ENCODE data around the gene FXYD5. TPM values are rescaled to one million over a fixed set of nuclear protein-coding genes. Genes with fewer than 3 reads are reported as not detected.

Gene FXYD5
- total RNA-seq, 2 experiments from 2014 or later: 82.1 to 147 TPM

GRCh38 chr19:35144259-35144599 is 10.3 kb upstream of the FXYD5 start:
- Histone ChIP-seq H3K4me2 (ENCODE audit: low read length) (no peak overlapping the region), H2AFZ (ENCODE audit: low read length) (no peak overlapping the region)
- no TSS peak for BruUV-seq (replicated peaks)

DNA sequence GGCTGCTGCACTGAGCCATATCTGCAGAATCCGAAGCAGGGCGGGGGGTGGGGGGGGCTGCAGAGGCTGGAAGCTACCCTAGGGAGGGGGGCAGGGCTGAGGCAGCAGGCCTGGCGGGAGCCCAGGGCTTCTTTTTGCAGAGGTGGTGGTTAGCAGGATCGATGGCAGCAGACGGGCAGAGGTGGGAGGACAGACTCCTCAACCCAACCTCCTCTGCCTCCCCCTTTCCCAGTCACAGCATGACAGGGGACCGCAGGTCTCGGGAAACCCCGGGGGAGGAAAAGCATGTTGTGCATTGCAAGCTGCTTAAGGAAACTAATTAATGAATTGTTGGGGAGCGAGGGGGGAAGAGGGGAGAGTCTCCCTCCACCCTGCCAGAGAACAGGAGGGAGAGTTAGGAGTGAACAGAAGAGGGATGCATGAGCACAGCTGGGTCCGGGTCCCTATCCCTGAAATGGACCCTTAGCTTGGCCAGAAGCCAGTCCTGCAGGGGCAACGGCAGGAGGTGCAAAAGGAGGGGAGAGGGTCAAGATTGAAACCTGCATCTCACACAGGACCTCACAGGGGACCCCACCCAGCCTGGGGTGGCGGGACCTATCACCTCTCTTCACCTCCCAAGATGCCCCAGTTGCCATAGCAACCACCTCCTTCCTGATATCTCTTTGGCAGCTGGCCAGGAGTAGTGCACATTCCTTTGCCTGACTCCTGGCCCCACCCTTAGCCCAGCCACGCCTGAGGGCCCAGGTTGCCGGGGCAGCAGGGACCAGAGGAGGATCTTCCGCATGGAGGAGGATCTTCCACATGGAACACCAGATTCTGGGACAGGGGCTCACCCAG is 9.7 kb upstream of the FXYD5 start:
- Histone ChIP-seq H3K9me2 (ENCODE audit: insufficient read depth, low read length) (no peaks in the 10 kb centered on the region), H3K27ac (ENCODE audit: low read depth, low read length, poor library complexity, severe bottlenecking) (no peak overlapping the region), H4K20me1 (ENCODE audit: insufficient read depth, low read length) (no peaks in the 10 kb centered on the region), H3K4me1 (ENCODE audit: insufficient read depth, low read length, poor library complexity, severe bottlenecking) (peaks cover 43% of the 10 kb centered on the region), H3K4me3 (ENCODE audit: low read depth, low read length, poor library complexity, severe bottlenecking) (no peak overlapping the region), H3K9me3 (ENCODE audit: low read length) (no peaks in the 10 kb centered on the region), H3K79me2 (ENCODE audit: insufficient read depth, low read depth, low read length) (no peaks in the 10 kb centered on the region), H3K36me3 (ENCODE audit: insufficient read depth, low read length) (no peaks in the 10 kb centered on the region), H2AFZ (ENCODE audit: low read length) (no peak overlapping the region), H3K4me2 (ENCODE audit: low read length) (no peak overlapping the region)
- BruUV-seq (replicated peaks): no TSS peak
- DNase-seq (ENCODE audit: low spot score): peak; percentile 36
- no peak for TF ChIP-seq EZH2phosphoT487 (IDR thresholded peaks at IDR 0.05; ENCODE audit: borderline replicate concordance, low read depth, low read length)
- TF ChIP-seq, protein P1, sequence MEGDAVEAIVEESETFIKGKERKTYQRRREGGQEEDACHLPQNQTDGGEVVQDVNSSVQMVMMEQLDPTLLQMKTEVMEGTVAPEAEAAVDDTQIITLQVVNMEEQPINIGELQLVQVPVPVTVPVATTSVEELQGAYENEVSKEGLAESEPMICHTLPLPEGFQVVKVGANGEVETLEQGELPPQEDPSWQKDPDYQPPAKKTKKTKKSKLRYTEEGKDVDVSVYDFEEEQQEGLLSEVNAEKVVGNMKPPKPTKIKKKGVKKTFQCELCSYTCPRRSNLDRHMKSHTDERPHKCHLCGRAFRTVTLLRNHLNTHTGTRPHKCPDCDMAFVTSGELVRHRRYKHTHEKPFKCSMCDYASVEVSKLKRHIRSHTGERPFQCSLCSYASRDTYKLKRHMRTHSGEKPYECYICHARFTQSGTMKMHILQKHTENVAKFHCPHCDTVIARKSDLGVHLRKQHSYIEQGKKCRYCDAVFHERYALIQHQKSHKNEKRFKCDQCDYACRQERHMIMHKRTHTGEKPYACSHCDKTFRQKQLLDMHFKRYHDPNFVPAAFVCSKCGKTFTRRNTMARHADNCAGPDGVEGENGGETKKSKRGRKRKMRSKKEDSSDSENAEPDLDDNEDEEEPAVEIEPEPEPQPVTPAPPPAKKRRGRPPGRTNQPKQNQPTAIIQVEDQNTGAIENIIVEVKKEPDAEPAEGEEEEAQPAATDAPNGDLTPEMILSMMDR (conservative IDR thresholded peaks at IDR 0.05; ENCODE audit: low read length): no peak
- POLR2A ChIA-PET: interaction anchor here (0.6 to 1.0 kb wide), 2 partner anchors 12 to 61 kb away, joined by 3 read pairs; no protein-coding TSS in a partner anchor
- intact Hi-C loops (cut with micrococcal nuclease; ENCODE audit: unreplicated experiment): loop anchor here (5.0 to 10.0 kb wide), 2 partner anchors 122 to 320 kb away; partner anchors contain the start of gene USF2
- CTCF ChIA-PET (ENCODE audit: unreplicated experiment): no interaction called here

More at GRCh38 chr19:35144259-35144599, 10.3 kb upstream of the FXYD5 start:
- intact Hi-C loops (cut with micrococcal nuclease; ENCODE audit: unreplicated experiment): loop anchor here (5.0 to 10.0 kb wide), 2 partner anchors 123 to 321 kb away; partner anchors contain the start of gene USF2
- ChIA-PET POLR2A (interaction anchor here (0.6 kb wide), 1 partner anchor 62 kb away, joined by 3 read pairs; no protein-coding TSS in a partner anchor), CTCF (ENCODE audit: unreplicated experiment) (no interaction called here)
- Histone ChIP-seq H4K20me1 (ENCODE audit: insufficient read depth, low read length) (no peaks in the 10 kb centered on the region), H3K9me2 (ENCODE audit: insufficient read depth, low read length) (no peaks in the 10 kb centered on the region), H3K27ac (ENCODE audit: low read depth, low read length, poor library complexity, severe bottlenecking) (no peak overlapping the region), H3K9me3 (ENCODE audit: low read length) (no peaks in the 10 kb centered on the region), H3K4me3 (ENCODE audit: low read depth, low read length, poor library complexity, severe bottlenecking) (no peak overlapping the region), H3K36me3 (ENCODE audit: insufficient read depth, low read length) (no peaks in the 10 kb centered on the region), H3K79me2 (ENCODE audit: insufficient read depth, low read depth, low read length) (no peaks in the 10 kb centered on the region), H3K4me1 (ENCODE audit: insufficient read depth, low read length, poor library complexity, severe bottlenecking) (peaks cover 43% of the 10 kb centered on the region)
- DNase-seq (ENCODE audit: low spot score): no peak
- TF ChIP-seq EZH2phosphoT487 (IDR thresholded peaks at IDR 0.05; ENCODE audit: borderline replicate concordance, low read depth, low read length): no peak
- TF ChIP-seq, protein P1 (conservative IDR thresholded peaks at IDR 0.05; ENCODE audit: low read length): no peak
